ENCODE results near the gene VSIG10L. TPM values are rescaled to one million over a fixed set of nuclear protein-coding genes. Genes with fewer than 3 reads are reported as not detected.
A peak's percentile ranks its signal among the peaks of the same experiment; 100 is the strongest.

The VSIG10L gene
- total and polyA plus RNA-seq, 9 donors, result 0.49 to 1.7 (median 1.2) TPM

DNA sequence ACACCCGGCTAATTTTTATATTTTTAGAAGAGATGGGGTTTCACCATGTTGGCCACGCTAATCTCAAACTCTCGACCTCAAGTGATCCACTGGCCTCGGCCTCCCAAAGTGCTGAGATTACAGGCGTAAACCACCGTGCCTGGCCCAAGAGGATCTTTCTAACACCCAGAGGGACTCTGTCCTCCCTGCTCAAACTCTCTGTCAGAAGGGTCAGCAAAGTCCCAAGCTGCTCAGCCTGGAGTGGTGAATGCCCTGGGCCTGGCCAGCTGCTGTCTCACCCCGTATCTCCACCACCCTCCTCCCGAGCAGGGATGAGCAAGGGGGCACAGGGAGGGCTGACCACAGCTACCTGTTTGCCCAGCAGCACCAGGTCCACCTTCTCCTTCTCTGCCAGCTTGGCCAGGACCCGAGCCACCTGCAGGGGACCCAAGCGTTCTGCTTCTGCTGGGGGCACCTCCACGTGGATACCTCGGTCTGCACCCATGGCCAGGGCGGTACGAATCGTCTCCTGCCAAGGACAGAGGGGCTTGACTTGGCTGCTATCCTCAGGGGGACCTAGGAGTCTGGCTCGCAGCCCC, 10.9 kb upstream of the VSIG10L start:
- peaks cover 4% of the 10 kb centered on the region for H3K4me1 ChIP-seq (ENCODE audit: control insufficient read depth, insufficient read depth, low read length)
- peaks cover 26% of the 10 kb centered on the region for H3K36me3 ChIP-seq (ENCODE audit: control insufficient read depth, insufficient read depth, low read length)
- no peak for DNase-seq
- no peaks in the 10 kb centered on the region for H3K9me3 ChIP-seq (replicated peaks; ENCODE audit: control insufficient read depth, low read depth, low read length)
- 94% methylated on average over 12 of the region's 16 CpGs for WGBS (ENCODE audit: insufficient coverage)
- no peaks in the 10 kb centered on the region for H3K27me3 ChIP-seq (ENCODE audit: control insufficient read depth, insufficient read depth, low read length)
- no peak overlapping the region for H3K27ac ChIP-seq (ENCODE audit: low read length)
- no peak overlapping the region for H3K4me3 ChIP-seq (ENCODE audit: low read length)

DNA sequence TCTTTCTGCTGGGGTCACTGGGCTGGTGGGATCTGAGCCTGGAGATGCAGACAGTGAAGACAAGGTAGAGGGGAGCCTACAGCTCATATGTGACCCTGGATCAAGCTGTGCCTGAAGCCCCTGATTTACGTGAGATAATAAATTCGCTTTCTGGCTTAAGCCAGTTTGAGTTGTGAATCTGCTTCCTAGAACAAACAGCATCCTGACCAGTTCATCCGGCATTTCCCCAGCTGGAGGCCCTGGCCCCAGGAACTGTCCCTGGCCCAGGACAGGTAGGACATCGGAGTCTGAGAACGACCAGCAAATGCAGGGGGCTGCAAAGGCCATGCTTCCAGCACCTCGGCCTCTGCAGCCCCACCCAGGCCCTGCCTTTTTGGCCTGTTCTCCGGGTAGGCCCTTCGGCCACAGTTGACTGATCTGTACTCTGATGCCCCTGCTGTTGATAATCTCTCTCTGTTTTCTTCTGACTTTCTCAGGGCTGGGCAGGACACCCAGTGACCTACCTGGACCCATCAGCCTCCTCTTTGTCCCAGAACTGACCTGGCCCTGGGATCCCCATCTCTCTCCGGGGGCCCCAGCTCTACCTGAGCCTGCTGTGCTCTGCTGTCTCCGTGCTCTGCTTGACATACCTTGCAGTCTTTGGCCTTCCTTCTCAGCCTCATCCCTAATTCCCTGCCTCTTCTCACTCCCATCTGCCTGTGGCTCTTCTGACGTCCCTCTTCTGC, 9.5 kb upstream of the VSIG10L start:
- 97% methylated on average over 11 of the region's 11 CpGs for WGBS (ENCODE audit: insufficient coverage)

DNA sequence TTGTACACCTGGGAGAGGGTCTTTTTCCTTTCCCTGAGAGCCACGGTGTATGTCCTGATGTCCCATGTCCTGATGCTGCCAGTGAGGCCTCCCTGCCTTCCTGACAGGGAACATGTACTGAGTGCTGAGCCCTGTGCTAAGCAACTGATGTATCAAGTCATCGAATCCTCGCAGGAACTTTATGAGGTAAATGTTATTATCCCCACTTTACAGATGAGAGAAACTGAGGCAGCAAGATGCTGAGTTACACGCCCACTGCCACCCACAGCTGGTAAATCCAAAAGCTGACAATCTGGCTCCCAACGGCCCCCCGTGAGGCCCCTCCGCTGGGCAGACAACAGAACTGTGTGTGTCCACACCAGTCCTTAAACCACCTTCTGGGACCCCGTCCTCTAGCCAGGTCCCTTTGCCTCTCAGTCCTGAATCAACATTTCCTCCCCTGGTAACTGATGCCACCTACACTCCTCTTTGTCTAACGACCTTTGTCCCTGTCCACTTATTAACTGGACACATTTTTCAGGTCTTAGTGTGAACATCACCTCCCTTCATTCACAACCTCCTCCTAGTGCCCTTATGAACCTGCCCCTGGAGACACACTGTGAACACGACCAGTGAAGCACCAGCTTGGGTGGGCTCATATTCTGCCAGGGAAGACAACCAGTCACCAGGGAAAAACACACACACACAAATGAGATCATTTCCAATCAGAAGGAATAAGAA, 5.4 kb upstream of the VSIG10L start:
- DNase-seq, result no peak
- Histone ChIP-seq H3K4me3 (ENCODE audit: low read length) (no peak overlapping the region), H3K4me1 (ENCODE audit: control insufficient read depth, insufficient read depth, low read length) (no peaks in the 10 kb centered on the region), H3K36me3 (ENCODE audit: control insufficient read depth, insufficient read depth, low read length) (peaks cover 41% of the 10 kb centered on the region), H3K9me3 (replicated peaks; ENCODE audit: control insufficient read depth, low read depth, low read length) (no peaks in the 10 kb centered on the region), H3K27ac (ENCODE audit: low read length) (no peak overlapping the region), H3K27me3 (ENCODE audit: control insufficient read depth, insufficient read depth, low read length) (no peaks in the 10 kb centered on the region)
- WGBS (ENCODE audit: insufficient coverage), result 86% methylated on average over 6 of the region's 10 CpGs

More for the DNA sequence above, 9.5 kb upstream of the VSIG10L start:
- H3K4me3 ChIP-seq (ENCODE audit: low read length), result no peak overlapping the region
- H3K9me3 ChIP-seq (replicated peaks; ENCODE audit: control insufficient read depth, low read depth, low read length), result no peaks in the 10 kb centered on the region
- no peak for DNase-seq
- peaks cover 4% of the 10 kb centered on the region for H3K4me1 ChIP-seq (ENCODE audit: control insufficient read depth, insufficient read depth, low read length)
- no peaks in the 10 kb centered on the region for H3K27me3 ChIP-seq (ENCODE audit: control insufficient read depth, insufficient read depth, low read length)
- no peak overlapping the region for H3K27ac ChIP-seq (ENCODE audit: low read length)
- peaks cover 37% of the 10 kb centered on the region for H3K36me3 ChIP-seq (ENCODE audit: control insufficient read depth, insufficient read depth, low read length)

DNA sequence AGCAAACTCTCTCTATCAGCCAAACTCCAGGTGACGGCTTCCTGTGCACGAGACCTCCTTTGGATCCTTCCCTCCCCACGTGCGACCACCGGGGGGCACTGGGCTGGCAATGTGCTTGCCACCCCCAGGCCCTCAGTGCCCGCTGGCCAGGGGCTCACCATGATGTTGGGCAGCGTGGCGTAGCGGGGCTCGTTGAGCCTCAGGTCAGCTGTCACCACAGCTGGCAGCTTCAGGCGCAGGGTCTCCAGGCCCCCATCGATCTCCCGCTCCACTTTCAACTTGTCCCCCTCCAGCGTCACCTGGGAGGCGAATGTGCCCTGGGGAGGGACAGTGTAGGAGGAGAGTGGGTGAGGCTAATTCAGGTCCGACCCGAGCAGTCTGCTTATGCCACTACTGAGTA, 4.8 kb upstream of the VSIG10L start:
- H3K4me1 ChIP-seq (ENCODE audit: control insufficient read depth, insufficient read depth, low read length), result no peaks in the 10 kb centered on the region
- no peak for DNase-seq
- H3K4me3 ChIP-seq (ENCODE audit: low read length), result no peak overlapping the region
- no peaks in the 10 kb centered on the region for H3K9me3 ChIP-seq (replicated peaks; ENCODE audit: control insufficient read depth, low read depth, low read length)
- WGBS (ENCODE audit: insufficient coverage), result 82% methylated on average over 13 of the region's 17 CpGs
- no peak overlapping the region for H3K27ac ChIP-seq (ENCODE audit: low read length)
- H3K36me3 ChIP-seq (ENCODE audit: control insufficient read depth, insufficient read depth, low read length), result peaks cover 37% of the 10 kb centered on the region
- H3K27me3 ChIP-seq (ENCODE audit: control insufficient read depth, insufficient read depth, low read length), result peaks cover 4% of the 10 kb centered on the region

DNA sequence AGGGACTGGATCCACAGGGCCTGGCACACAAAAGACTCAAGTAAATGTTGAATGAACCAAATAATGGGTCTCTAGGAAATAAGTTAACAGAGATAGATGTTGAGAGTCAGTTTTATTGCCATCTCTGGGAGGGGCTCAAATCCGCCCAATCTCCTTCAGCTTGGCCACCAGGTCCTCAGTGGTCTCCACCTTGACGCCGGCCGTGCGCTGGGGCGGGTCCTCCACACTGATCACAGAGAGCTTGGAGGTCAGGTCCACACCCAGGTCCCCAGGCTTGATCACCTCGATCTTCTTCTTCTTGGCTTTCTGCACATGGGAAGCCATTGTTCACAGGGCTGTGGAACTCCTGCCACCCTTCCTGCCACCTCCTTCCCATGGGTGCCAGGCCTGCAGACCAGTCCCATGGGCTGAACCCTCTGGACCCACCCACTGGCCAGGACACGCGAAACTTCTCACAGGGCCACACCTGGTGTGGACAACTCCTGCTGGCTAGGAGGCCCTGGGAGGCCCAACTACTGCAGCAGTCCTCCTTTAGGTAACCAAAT, 3.2 kb upstream of the VSIG10L start:
- 93% methylated on average over 6 of the region's 9 CpGs for WGBS (ENCODE audit: insufficient coverage)

DNA sequence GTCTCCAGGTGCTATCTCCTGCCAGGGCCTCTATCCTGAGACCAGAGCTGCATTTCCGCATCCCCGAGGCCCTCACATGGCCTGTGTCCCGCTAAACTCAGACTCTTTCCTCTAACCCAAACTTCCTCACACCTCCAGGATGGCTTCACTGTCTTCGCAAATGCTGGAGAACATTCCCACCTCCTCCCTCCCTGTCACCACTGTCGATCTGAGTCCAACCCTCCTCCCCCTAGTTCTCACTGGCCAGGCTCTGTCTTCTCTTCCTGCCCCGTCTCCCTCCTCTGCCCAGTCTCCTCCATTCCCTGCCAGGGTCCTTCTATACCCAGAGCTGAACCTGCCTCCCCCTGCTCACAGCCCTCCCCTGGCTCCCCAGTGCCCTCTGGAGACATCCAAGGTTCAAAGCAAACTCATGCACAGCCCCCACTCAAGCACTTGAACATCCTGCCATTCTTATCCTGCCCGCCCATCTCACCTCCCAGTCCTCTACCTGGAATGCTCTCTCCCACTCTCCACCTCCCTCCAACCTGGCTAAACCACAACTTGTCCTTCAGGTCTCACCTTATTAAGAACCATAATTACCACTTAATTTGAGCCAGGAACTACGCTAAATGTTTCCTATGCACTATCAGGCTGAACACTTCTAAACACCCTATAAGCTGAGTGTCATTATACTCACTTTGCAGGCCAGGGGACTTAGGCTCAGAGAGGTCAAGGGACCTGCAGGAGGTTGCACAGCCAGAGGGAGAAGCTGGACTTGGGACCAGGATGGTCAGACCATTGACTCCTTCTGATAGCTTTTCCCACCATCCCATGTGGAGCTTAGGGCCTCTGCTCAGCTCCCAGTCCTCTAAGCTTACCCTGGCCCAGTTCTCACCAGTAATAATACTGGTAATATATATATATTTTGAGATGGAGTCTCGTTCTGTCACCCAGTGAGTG, 961 bp upstream of the VSIG10L start:
- no peaks in the 10 kb centered on the region for H3K9me3 ChIP-seq (replicated peaks; ENCODE audit: control insufficient read depth, low read depth, low read length)
- H3K27me3 ChIP-seq (ENCODE audit: control insufficient read depth, insufficient read depth, low read length), result peaks cover 21% of the 10 kb centered on the region
- no peak for DNase-seq
- peaks cover 17% of the 10 kb centered on the region for H3K4me1 ChIP-seq (ENCODE audit: control insufficient read depth, insufficient read depth, low read length)
- H3K36me3 ChIP-seq (ENCODE audit: control insufficient read depth, insufficient read depth, low read length), result peaks cover 20% of the 10 kb centered on the region
- H3K27ac ChIP-seq (ENCODE audit: low read length), result no peak overlapping the region
- no peak overlapping the region for H3K4me3 ChIP-seq (ENCODE audit: low read length)
- 22% methylated on average over 7 of the region's 9 CpGs for WGBS (ENCODE audit: insufficient coverage)

More for the DNA sequence above, 3.2 kb upstream of the VSIG10L start:
- no peak for DNase-seq
- no peak overlapping the region for H3K4me3 ChIP-seq (ENCODE audit: low read length)
- H3K4me1 ChIP-seq (ENCODE audit: control insufficient read depth, insufficient read depth, low read length), result peaks cover 4% of the 10 kb centered on the region
- H3K27me3 ChIP-seq (ENCODE audit: control insufficient read depth, insufficient read depth, low read length), result peaks cover 14% of the 10 kb centered on the region
- H3K36me3 ChIP-seq (ENCODE audit: control insufficient read depth, insufficient read depth, low read length), result peaks cover 24% of the 10 kb centered on the region
- no peaks in the 10 kb centered on the region for H3K9me3 ChIP-seq (replicated peaks; ENCODE audit: control insufficient read depth, low read depth, low read length)
- H3K27ac ChIP-seq (ENCODE audit: low read length), result no peak overlapping the region

DNA sequence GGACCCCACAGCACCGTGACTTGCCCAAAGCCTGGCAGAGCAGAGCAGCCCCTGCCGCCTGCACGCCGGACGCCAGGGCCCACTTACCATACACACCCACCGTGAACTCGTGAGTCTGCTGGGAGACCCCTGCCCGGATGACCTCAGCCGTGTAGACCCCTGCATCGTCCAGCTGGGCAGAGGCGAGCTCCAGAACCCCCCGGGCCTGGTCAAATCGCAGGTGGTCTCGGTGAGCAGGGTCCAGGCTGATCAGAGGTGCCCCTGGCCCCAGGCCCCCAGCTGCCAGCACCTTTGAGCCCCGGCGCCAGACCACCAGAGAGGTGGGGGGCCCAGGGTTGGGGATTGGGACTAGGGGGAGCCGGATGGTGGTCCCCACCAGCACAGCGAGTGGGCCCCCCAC, 873 bp downstream of the VSIG10L start:
- H3K9me3 ChIP-seq (replicated peaks; ENCODE audit: control insufficient read depth, low read depth, low read length), result no peaks in the 10 kb centered on the region
- no peak overlapping the region for H3K4me3 ChIP-seq (ENCODE audit: low read length)
- no peak overlapping the region for H3K27ac ChIP-seq (ENCODE audit: low read length)
- H3K27me3 ChIP-seq (ENCODE audit: control insufficient read depth, insufficient read depth, low read length), result peaks cover 21% of the 10 kb centered on the region
- peaks cover 6% of the 10 kb centered on the region for H3K36me3 ChIP-seq (ENCODE audit: control insufficient read depth, insufficient read depth, low read length)
- WGBS (ENCODE audit: insufficient coverage), result 82% methylated on average over 18 of the region's 18 CpGs
- no peak for DNase-seq
- peaks cover 17% of the 10 kb centered on the region for H3K4me1 ChIP-seq (ENCODE audit: control insufficient read depth, insufficient read depth, low read length)

DNA sequence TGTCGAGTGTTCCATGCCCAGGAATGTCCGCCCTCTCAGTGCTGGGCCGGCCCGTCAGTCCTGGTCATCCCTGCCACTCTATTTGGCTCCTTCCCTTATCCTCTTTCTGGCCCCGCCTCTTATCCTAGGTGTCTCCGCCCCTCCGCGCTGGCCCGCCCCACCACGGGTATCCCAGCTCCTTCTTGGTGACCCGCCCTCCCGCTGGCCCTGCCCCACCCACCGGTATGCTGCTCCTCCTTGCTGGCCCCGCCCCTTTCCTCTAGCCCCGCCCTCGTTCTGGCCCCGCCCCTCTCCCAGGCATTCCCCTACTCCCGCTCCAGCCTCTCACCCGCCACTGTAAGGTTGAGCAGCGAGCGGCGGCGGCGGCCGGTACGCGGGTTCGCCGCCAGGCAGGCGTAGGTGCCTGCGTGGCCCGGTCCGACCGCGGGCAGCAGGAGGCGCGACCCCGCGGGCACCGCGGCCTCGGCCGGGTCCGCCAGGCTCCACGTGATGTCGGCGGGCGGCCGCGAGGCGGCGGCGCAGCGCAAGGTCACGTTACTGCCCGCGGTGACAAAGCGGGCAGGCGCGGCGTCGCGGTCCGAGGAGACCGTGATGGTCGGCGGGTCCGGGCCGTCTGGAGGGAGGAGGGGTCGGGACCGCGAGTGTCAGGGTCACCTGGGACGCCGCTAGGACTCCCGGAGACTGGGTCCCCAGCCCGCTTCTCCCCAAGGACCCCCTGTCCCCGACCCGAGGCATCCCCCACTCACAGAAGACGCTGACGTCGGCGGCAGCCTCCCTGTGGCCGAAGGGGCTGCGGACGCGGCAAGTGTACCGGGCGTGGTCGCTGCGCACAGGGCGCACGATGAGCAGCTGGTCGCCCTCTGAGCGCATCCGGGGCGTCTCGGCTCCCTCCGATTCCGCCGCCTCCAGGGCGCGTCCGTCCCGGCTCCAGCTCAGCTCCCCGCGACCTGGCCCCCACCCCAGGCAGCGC, 2.0 kb downstream of the VSIG10L start:
- Histone ChIP-seq H3K4me1 (ENCODE audit: control insufficient read depth, insufficient read depth, low read length) (peaks cover 17% of the 10 kb centered on the region), H3K9me3 (replicated peaks; ENCODE audit: control insufficient read depth, low read depth, low read length) (no peaks in the 10 kb centered on the region), H3K36me3 (ENCODE audit: control insufficient read depth, insufficient read depth, low read length) (no peaks in the 10 kb centered on the region), H3K27me3 (ENCODE audit: control insufficient read depth, insufficient read depth, low read length) (peaks cover 21% of the 10 kb centered on the region), H3K27ac (ENCODE audit: low read length) (peak overlapping the region; percentile 25), H3K4me3 (ENCODE audit: low read length) (peak overlapping the region; percentile 55)
- WGBS (ENCODE audit: insufficient coverage), result under 1% methylated on average over 94 of the region's 107 CpGs
- peak; percentile 94 for DNase-seq

DNA sequence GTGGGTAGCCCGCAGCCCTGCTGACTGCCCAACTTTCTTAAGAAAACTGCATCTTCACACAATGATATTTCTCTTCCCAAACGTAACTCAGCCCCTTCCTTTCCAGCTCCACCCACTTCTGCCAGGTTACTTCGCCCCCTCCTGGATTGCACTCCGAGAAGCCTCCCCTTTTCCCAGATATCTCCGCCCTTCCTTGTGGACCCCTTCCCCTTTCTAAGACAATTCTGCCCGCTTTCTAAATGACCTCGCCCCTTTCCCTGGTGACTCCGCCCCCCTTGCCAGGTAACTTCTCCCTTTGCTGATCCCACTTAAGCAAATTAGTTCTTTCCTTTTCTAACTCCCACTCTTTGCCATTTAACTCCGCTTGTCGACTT, 2.6 kb downstream of the VSIG10L start:
- Histone ChIP-seq H3K4me1 (ENCODE audit: control insufficient read depth, insufficient read depth, low read length) (peaks cover 17% of the 10 kb centered on the region), H3K4me3 (ENCODE audit: low read length) (peak overlapping the region; percentile 55), H3K27me3 (ENCODE audit: control insufficient read depth, insufficient read depth, low read length) (peaks cover 21% of the 10 kb centered on the region), H3K36me3 (ENCODE audit: control insufficient read depth, insufficient read depth, low read length) (no peaks in the 10 kb centered on the region), H3K27ac (ENCODE audit: low read length) (peak overlapping the region; percentile 25), H3K9me3 (replicated peaks; ENCODE audit: control insufficient read depth, low read depth, low read length) (no peaks in the 10 kb centered on the region)
- 0% methylated on average over 10 of the region's 10 CpGs for WGBS (ENCODE audit: insufficient coverage)
- DNase-seq, result no peak

Measured in muscle of leg (tissue), 11 donors.